ENCODE results near the gene PCDHB10.

DNA sequence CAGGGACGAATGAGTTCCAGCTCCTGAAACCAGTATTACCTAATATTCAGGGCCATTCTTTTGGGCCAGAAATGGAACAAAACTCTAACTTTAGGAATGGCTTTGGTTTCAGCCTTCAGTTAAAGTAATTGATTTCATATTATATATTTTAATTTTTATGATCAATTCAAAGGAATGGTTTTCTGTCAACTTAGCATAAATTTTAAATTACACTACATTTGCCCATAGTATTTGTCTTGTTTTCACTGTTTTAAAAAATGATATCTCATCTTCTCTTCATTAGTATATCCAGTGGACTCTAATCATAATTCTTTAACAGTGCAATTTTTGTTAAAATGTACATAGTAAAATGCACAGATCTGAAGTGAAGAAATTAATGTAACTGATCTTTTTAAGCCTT, 11.8 kb upstream of the PCDHB10 start:
- TF ChIP-seq, protein P1, sequence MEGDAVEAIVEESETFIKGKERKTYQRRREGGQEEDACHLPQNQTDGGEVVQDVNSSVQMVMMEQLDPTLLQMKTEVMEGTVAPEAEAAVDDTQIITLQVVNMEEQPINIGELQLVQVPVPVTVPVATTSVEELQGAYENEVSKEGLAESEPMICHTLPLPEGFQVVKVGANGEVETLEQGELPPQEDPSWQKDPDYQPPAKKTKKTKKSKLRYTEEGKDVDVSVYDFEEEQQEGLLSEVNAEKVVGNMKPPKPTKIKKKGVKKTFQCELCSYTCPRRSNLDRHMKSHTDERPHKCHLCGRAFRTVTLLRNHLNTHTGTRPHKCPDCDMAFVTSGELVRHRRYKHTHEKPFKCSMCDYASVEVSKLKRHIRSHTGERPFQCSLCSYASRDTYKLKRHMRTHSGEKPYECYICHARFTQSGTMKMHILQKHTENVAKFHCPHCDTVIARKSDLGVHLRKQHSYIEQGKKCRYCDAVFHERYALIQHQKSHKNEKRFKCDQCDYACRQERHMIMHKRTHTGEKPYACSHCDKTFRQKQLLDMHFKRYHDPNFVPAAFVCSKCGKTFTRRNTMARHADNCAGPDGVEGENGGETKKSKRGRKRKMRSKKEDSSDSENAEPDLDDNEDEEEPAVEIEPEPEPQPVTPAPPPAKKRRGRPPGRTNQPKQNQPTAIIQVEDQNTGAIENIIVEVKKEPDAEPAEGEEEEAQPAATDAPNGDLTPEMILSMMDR (IDR thresholded peaks at IDR 0.05): no peak
- TF ChIP-seq POLR2A (IDR thresholded peaks at IDR 0.05): no peak
